ENCODE measurements around the gene GLI3.

DNA sequence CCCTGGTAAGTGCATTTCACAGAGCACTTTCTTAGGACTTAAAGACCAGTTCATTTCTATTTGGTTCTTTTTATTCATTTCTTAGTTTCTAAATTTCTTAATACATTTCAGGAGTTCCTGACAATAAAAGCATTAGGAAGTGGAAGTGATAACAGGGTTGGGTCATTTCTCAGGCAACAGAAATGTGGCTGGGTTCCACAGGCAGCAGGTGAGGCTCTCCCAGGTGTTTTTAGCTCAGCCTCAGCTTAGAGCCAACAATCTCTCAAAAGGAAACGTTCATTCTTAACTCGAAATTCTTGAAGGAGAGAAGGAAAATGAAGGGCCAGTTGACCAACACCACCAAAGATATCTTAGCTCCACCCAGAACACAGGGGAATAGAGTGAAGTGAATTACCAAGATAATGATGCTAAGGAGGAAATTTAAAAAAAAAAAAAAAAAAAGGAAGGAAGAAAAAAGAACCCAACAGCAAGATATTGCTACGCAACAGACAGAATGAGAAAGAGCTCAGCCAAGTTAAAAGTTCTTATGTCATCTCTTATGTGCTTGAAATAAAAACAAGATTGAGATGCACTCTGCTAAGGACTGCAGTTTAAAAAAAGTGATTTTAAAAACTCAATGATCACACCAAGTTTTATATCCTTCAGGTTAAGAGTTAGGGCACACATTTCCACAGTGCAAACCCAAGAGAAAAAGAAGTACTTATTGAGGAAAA, 230.1 kb downstream of the GLI3 start:
- TF ChIP-seq, protein P1, sequence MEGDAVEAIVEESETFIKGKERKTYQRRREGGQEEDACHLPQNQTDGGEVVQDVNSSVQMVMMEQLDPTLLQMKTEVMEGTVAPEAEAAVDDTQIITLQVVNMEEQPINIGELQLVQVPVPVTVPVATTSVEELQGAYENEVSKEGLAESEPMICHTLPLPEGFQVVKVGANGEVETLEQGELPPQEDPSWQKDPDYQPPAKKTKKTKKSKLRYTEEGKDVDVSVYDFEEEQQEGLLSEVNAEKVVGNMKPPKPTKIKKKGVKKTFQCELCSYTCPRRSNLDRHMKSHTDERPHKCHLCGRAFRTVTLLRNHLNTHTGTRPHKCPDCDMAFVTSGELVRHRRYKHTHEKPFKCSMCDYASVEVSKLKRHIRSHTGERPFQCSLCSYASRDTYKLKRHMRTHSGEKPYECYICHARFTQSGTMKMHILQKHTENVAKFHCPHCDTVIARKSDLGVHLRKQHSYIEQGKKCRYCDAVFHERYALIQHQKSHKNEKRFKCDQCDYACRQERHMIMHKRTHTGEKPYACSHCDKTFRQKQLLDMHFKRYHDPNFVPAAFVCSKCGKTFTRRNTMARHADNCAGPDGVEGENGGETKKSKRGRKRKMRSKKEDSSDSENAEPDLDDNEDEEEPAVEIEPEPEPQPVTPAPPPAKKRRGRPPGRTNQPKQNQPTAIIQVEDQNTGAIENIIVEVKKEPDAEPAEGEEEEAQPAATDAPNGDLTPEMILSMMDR (IDR thresholded peaks at IDR 0.05): no peak
- TF ChIP-seq POLR2A (IDR thresholded peaks at IDR 0.05): no peak

Measured in heart left ventricle (tissue), 13 donors.